K562 (cell line): Measurements from ENCODE around the gene HPCAL1. TPM values are rescaled to one million over a fixed set of nuclear protein-coding genes. Genes with fewer than 3 reads are reported as not detected.

Experiments used
- ADNP ChIP-seq: fragments of 200-800 bp; sonication (Bioruptor generic); IDR thresholded peaks from 2 replicates; pipeline ENCODE4 v1.6.1; 2016; ENCODE audit warnings: missing genetic modification characterization, missing compliant biosample characterization
- CCNT2 ChIP-seq: IDR thresholded peaks from 2 replicates; pipeline ENCODE4 v1.6.1; 2011; ENCODE audit warnings: borderline replicate concordance, low read depth, mild to moderate bottlenecking, moderate library complexity, mixed read lengths, low read length; ENCODE audit not compliant: insufficient read length; ENCODE audit errors: extremely low read depth
- CHCHD3 ChIP-seq: fragments of 250-450 bp; sonication (Bioruptor Pico); IDR thresholded peaks from 2 replicates; pipeline ENCODE4 v2.1.2; 2022; ENCODE audit warnings: mild to moderate bottlenecking
- EGR1 ChIP-seq: fragments of 450-650 bp; conservative IDR thresholded peaks from 2 replicates; pipeline ENCODE4 v1.6.1; 2017; ENCODE audit warnings: mild to moderate bottlenecking
- HDGF ChIP-seq: fragments of 450-650 bp; IDR thresholded peaks from 2 replicates; pipeline ENCODE4 v1.6.1; 2016
- KDM5B ChIP-seq: fragments of 200-600 bp; sonication (generic); IDR thresholded peaks from 2 replicates; pipeline ENCODE4 v1.6.1; 2012; ENCODE audit warnings: low read depth, mild to moderate bottlenecking, moderate library complexity, low read length, control low read depth, inconsistent platforms; ENCODE audit not compliant: insufficient replicate concordance
- MEIS2 ChIP-seq: fragments of 450-650 bp; IDR thresholded peaks from 2 replicates; pipeline ENCODE4 v1.6.1; 2014; ENCODE audit warnings: mild to moderate bottlenecking; ENCODE audit not compliant: partially characterized antibody
- NELFE ChIP-seq: IDR thresholded peaks from 2 replicates; pipeline ENCODE4 v1.6.1; 2011; ENCODE audit warnings: mild to moderate bottlenecking; ENCODE audit not compliant: insufficient read depth, insufficient read length
- PKNOX1 ChIP-seq: fragments of 450-650 bp; IDR thresholded peaks from 2 replicates; pipeline ENCODE4 v1.6.1; 2016
- RBM17 ChIP-seq: fragments of 200-400 bp; formaldehyde crosslinking; IDR thresholded peaks from 2 replicates; pipeline ENCODE4 v1.6.1; 2017; ENCODE audit warnings: low read depth, mild to moderate bottlenecking, low read length, borderline replicate concordance
- RREB1 ChIP-seq: fragments of 250-450 bp; sonication (Bioruptor Pico); IDR thresholded peaks from 2 replicates; pipeline ENCODE4 v1.4.0; 2020
- TAF15 ChIP-seq: fragments of 200-400 bp; formaldehyde crosslinking; IDR thresholded peaks from 2 replicates; pipeline ENCODE4 v1.6.1; 2017; ENCODE audit warnings: mild to moderate bottlenecking, low read depth, low read length, moderate library complexity
- TFAP4 ChIP-seq: sonication (generic); formaldehyde crosslinking; IDR thresholded peaks from 2 replicates; pipeline ENCODE4 v1.8.0; 2022; ENCODE audit warnings: missing genetic modification reagents, mild to moderate bottlenecking, moderate library complexity, borderline replicate concordance
- ZFP36 ChIP-seq: fragments of 150-350 bp; IDR thresholded peaks from 2 replicates; pipeline ENCODE4 v1.6.1; 2018; ENCODE audit warnings: low read length, low read depth; ENCODE audit not compliant: partially characterized antibody
- ZNF146 ChIP-seq: IDR thresholded peaks from one replicate; pipeline ENCODE4 v1.6.1; 2018; ENCODE audit warnings: missing compliant biosample characterization; ENCODE audit not compliant: unreplicated experiment
- ZNF589 ChIP-seq: fragments of 200-800 bp; sonication (Bioruptor generic); IDR thresholded peaks from 2 replicates; pipeline ENCODE4 v1.6.1; 2016; ENCODE audit warnings: low read depth, missing genetic modification characterization, missing compliant biosample characterization
- polyA plus RNA-seq, 8 experiments: library from polyadenylated mRNA; depleted of rRNA in 4 of 8; stranded (reverse) in 5 of 8; unstranded in 3 of 8; fragments of >200 nt; fragmentation: Nextera tagmentation in 2 of 8; fragmentation: Illumina TruSeq in 1 of 8; extraction: Ambion mirVana in 2 of 8; extraction: Trizol in 1 of 8; gene quantifications; 2 replicates each; pipeline versions ENCODE4 v1.2.1 to v1.2.3, GENCODE V29; 2011 to 2014; ENCODE audit warnings: inconsistent platforms in 1 of 8, missing spikeins in 1 of 8
- total RNA-seq, 7 experiments: library from RNA; depleted of rRNA in 6 of 7; stranded (reverse); fragments of >200 nt in 6 of 7; fragmentation: Illumina TruSeq in 2 of 7; extraction: Trizol in 2 of 7; gene quantifications; 2 replicates each; pipeline versions ENCODE4 v1.2.1 to v1.2.3, GENCODE V29; 2011 to 2021; ENCODE audit warnings: low replicate concordance in 1 of 7

Gene HPCAL1
- total and polyA plus RNA-seq, 9 of the 15 experiments (the other 6 are each of a cell fraction or from before 2014, with no cell fraction given), result 2.7 to 65.5 (median 23.9) TPM

GRCh38 chr2:10300997-10301940, 1.4 kb upstream of the HPCAL1 start (continued):
- TF ChIP-seq RREB1, result no peak
- TF ChIP-seq ADNP (tag), result no peak
- no peak for TF ChIP-seq CCNT2
- no peak for TF ChIP-seq ZNF146 (CRISPR knock-in tag)
- no peak for TF ChIP-seq MEIS2
- peak; percentile 25 for TF ChIP-seq KDM5B
- 0 out of 2 replicates have a peak, but pooled peaks have one; percentile 7 for TF ChIP-seq TFAP4
- TF ChIP-seq TAF15, result no peak
- TF ChIP-seq ZNF589 (CRISPR knock-in tag), result no peak
- TF ChIP-seq EGR1, result peak; percentile 30; the same call in 1 of the 2 replicates
- TF ChIP-seq CHCHD3 (CRISPR knock-in tag), result no peak
- no peak for TF ChIP-seq RBM17
- TF ChIP-seq HDGF, result no peak
- no peak for TF ChIP-seq ZFP36
- TF ChIP-seq PKNOX1, result no peak
- no peak for TF ChIP-seq NELFE
